NCI-H2227 (cell line): Measurements from ENCODE around the gene FIBCD1.
"Not testable (repeated sequence)": the region's sequence is repeated elsewhere in the genome, so short reads cannot be mapped to it uniquely, and the experiment has no call there.

Experiments
- DNase-seq: peaks from one replicate; lab custom pipeline; 2025; ENCODE audit not compliant: unreplicated experiment; lab: John Stamatoyannopoulos, UW

FIBCD1 gene

DNA sequence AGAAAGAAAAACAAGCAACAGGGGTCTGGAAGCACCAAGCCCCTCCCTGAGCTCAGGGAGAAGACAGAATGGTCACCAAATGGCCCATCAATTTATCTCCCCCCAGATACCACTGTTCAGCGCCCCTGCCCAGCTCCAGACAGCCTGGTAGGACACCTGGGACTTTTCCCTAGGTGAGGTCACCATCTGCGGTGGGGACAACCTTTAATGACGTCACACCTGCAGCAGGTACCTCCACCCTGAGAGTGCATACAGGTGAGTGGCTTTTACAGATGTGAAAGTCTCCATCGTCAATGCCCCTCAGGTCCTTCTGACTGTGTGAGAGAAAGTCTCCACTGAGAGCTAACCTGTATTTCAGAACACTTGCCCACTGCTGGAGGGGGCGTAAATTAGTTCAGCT is 35.6 kb upstream of the FIBCD1 start:
- DNase-seq = no peak

DNA sequence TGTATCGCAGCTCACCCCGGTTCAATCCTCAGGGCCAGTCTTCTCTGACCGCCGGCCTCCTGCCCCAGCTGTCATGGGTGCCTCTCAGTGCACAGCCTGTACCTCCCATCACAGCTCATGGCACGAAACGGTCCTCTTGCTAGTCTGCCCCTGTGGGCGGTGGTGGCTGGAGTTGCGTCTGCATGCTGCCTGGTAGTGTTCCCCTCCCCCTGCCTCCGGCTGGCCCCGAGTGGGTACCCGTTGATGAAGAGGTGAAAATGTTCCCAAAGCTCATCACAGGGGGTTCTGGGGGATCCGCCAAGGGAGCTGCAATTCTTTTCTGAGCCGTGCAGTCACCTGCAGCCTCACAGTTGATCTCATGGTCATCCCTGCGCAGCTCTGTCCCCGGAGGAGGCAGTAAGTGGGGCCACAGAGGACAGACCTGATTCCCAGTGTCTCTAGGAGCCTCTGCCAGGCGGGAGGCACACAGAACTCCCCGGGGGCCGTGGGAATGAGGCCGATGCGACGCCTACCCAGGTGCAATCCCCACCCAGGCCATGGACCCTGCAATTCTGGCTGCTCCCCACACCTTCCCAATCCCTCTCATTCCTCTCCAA is 34.7 kb upstream of the FIBCD1 start:
- no peak for DNase-seq

DNA sequence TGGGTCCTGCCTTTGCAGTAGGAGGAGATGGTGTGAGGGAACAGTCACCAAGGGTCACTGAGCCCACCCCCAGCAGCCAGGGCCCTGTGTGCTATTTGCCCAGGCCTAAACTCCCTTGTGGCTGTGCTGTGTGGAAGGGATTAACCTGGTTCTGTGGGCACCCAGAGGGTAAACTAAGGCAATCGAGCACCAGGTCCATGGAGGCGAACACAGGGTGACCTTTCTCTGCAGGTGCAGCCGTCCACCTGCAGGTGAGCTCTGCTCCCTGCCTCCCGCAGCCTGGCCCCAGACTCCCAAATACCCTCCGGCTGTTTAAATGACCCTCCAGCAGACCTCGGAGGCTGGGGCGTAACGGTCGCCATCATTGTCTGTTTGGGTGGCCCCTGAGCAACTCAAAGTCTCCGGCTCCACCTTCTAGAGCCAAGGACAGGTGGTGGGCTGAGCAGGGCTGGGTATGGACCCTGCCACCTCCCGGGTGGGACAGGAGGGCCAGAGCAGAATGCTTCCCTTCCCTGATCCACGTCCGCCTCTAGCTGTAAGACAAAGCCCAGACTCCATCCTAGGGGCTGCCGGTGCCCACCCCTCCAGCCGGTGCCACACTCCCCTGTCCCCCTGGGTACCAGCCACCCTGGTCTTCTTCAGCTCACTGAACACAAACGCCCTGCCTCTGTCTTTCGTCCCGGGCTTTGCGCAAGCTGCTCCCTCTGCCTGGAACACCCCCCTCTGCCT is 34.1 kb upstream of the FIBCD1 start:
- DNase-seq = no peak

DNA sequence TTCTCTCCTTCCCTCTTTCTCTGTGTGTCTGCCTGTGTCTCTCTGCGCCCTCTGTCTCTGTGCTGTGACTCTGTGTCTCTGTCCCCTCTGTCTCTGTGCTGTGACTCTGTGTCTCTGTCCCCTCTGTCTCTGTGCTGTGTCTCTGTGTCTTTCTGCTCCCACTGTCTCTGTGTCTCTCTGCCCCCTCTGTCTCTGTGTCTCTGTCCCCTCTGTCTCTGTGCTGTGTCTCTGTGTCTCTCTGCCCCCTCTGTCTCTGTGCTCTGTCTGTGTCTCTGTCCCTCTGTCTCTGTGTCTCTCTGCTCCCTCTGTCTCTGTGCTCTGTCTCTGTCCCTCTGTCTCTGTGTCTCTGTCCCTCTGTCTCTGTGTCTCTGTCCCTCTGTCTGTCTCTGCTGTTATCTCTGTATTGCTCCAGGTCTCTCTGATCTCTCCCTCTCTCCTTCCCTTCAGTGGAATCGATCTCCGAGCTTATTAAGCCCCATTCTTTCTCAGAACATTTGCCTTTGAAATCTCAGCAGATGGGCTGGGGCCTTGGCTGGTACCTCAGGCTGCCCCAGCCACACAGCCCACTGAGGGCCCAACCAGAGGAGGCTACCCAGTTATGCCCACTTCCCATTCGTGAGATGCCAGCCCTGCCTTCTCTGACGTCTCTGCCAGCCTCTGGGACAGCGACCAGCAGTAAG is 33.4 kb upstream of the FIBCD1 start:
- no peak for DNase-seq

DNA sequence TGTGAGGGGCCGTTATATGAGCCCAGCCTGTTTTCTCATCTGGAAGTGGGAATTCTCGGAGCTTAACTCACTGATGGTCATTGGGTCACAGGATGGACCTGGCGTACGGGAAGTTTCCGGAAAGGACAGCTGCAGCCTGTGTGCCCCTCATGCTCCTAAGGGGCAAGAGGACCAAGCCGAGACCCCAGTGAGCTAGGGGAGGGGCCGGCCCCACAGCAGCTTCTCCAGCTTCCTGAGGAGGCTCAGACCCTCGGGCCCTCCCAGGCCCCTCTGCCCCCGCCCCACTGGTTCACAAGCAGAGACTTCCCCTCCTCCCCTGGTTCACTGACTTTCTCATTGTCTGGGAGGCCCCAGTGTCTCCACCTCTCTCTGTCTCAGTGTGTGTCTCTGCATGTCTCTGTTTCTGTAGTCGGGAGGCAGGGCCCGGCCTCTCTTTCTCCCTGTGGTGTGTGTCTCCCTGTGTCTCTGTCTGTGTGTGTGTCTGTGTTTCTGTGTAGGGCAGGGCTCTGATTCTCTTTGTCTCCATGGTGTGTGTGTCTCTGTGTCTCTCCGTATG is 32.3 kb upstream of the FIBCD1 start:
- no peak for DNase-seq

DNA sequence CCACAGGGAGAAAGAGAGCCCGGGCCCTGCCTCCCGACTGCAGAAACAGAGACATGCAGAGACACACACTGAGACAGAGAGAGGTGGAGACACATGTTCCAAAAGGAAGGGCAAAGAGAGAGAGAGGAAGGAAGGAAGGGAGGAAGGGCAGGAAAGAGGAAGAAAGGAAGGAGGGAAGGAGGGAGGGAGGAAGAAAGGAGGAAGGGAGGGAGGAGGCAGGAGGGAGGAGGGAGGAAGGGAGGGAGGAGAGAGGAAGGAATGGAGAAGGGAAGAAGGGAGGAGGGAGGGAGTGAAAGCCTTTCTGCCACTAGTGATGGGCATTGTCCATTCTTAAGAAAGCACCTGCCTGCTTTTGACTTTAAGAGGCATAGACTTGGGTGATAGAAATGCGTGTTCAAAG is 31.8 kb upstream of the FIBCD1 start:
- DNase-seq = no peak

DNA sequence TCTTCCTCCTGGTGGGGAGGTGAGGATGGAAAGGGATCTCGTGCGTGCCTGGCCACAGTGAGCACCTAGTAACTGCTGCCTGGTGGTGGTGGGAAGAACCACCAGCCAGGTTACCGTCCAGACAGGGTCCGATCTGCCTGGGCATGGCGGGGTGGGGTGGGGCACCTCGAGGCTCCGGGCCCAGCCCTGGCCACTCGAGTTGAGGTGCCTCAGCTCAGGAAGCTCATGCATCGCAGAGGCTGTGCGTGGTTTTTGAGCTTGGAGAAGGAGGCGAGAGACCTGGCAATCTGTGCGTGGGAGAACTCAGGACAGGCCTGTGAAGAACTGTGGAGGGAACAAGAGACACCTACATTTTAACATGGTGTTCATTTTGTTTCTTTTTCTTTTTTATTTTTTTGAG is 31.0 kb upstream of the FIBCD1 start:
- DNase-seq = no peak

DNA sequence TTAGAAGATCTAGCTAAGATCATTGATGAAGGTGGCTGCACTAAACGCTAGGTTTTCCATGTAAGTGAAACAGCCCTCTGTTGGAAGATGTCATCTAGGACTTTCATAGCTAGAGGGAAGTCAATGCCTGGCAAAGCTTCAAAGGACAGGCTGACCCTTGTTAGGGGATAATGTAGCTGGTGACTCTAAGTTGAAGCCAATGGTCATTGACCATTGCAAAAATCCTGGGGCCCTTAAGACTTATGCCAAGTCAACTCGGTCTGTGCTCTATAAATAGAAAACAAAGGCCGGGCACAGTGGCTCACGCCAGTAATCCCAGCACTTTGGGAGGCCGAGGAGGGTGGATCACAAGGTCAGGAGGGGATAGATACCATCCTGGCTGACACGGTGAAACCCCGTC is 26.6 kb upstream of the FIBCD1 start:
- DNase-seq = no peak

DNA sequence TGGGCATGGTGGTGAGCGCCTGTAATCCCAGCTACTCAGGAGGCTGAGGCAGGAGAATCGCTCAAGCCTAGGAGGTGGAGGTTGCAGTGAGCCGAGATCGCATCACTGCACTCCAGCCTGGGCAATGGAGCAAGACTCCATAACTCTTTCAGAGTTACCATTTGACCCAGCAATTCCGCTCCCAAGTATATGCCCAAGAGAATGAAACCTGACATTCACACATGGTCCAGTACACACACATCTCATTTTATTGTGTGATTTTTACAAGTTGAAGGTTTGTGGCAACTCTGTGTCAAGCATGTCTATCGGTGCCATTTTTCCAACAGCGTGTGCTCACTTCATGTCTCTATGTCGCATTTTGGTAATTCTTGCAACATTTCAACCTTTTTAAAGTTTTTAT is 24.9 kb upstream of the FIBCD1 start:
- DNase-seq = no peak

DNA sequence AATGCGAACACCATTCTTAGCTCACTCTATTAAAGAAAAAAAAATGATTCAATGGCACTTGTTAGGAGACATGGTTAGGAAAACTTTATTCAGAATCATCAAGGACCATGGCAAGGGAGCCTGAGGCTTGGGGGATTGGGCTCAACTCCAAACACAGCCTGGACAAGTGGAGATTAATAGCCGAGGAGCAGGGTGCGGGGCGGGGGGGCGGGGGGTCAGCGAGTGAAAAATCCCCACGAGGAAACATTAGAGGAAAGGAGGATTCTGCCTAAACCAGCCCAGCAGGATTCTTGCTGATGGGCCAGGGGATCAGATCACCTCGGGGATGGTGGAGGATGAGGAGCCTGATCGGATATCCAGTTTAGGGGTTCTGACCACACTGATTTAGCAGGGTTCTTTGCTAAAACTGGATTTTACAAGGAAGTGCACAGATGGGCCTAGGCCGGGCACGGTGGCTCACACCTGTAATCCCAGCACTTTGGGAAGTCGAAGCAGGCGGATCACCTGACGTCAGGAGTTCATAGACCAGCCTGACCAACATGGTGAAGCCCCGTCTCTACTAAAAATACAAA is 24.4 kb upstream of the FIBCD1 start:
- no peak for DNase-seq

DNA sequence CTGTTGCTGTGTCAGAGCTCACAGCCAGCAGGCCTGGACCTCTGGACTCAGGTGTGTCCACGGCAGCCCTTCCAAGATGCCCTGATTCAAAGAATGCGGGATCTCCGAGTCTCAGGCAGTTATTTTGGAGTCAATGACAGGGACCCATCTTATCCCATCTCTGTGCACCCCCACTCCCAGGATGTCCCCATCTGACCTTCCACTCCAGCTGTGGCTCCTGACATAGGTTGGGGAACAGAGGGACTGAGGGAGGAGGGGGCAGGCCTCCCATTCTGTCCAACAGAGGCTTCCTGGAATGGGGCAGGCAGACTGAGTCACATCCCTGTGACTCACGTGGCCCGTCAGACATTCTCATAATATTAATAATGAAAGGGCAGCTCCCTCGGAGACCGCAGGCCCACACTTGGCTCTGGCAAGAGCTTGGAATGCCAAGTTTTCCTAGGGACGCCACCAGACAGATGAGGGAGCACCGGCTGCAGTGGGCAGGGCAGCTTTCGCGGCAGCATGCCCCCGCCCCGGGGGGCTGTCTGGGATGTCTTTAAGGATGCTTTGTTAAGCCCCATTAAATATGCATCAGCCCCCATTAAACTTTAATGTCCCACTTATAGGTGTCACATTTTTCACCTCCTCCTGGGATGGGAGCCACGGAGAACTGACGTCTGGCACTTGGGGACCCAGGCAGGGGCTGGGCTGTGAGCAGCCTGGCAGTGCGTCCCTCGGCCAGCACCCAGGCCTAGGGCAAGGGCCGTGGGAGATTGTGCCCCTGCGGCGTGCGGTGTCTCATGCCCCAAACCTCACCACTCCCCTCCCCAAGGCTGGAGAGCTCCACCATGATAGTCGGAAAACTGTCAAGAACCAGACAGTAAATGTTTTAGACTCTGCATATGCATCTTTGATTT is 23.6 kb upstream of the FIBCD1 start:
- no peak for DNase-seq

DNA sequence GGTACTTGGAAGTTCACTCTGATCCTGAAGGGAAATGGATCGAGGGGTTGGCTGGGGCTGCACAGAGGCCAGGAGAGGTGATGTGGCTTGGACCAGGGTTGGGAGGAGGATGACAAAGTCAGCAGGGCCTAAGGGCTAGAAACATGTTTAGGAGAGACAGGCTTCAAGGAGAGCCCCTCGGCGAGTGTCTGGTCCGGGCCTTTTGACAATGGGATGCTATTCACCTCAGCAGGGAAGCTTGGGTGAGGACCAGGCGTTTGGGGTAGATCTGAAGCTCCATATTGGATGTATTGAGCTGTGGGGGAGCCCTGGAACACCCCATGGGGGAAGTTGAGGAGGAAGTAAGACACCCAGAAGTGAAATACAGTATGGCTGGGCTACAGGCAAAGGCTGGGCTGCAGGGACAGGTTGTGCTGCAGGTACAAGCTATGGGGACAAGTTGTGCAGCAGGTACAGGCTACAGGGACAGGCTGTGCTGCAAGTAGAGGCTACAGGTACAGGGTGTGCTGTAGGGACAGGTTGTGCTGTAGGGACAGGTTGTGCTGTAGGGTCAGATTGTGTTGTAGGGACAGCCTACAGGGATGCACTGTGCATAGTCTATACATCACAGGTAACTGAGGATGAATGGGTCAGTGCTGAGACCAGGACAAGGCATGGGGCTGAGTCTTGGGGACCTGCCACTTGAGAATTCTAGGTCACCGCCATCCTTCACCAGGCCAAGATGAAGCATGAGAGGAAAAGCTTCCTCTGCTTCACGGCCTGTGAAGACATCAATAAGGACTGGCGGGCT is 22.7 kb upstream of the FIBCD1 start:
- no peak for DNase-seq

DNA sequence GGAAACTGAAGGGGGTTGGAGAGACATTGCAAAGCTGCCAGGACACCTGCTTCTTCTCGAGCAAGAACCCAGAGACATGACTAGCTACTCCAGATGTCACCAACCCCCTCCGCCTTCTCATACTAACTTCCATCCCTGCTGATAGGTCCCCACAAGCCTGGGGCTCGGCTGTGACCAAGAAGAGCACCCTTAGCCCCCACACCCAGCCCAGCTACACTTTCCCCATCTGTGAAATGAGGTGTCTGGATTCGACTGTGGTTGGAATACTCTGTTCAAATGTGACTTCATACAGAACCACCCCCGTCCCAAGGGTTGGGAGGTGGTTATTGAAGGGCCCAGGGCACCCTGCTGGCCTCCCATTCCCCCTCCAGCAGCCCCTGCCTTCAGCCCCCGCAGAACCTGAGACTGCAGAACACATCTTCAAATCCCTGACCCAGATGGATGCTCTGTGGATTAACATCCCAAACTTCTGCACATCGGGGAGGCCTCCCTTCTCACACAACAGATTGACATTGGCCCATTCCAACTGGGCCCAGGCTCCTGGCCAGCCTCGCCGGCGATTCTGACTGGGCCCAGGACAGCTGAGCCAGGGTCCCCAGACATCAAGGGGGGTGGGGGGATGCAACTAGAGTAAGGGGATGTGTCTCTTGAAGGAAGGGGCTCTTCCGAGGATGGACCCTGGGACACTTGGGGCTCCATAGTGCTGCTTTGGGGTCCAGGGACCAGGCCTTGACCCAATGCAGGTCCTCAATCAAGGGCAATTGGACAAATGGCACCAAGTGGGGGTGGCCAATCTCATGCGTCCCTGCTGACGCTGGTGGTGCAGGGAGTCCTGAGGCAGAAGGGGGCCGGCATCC is 21.7 kb upstream of the FIBCD1 start:
- DNase-seq = no peak

DNA sequence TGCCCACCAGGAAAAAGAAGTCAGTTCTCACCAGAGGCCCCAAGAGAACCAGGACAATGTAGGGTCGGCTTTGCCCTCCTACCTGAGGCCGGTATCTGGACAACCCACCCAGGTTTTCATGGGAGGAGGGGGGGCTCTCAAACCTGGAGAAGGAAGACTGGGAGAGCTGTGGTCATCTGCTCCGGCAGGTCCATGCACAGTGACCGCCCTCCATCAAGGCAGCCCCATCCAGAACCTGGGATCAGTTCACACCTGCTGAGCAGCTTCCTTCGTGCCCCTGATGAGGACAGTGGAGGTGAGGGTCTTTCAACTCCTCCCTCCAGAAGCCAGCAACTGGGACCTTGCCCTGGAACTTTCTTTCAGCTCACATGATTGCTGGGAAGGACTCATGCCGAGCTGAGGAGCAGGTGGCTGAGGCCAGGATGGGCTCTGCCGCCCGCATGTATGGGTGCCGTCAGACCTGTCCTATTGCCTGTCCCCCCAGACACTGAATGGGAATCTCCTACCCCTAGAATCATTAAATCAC is 20.8 kb upstream of the FIBCD1 start:
- DNase-seq = no peak

DNA sequence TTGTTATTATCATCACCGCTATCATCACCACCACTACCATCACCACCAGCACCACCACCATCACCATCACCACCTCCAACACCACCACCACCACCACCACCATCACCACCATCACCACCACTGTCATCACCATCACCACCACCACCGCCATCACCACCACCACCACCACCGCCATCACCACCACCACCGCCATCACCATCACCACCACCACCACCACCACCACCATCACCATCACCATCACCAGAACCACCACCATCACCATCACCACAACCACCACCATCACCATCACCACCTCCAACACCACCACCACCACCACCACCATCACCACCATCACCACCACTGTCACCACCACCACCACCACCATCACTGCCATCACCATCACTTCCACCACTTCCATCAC is 19.5 kb upstream of the FIBCD1 start:
- DNase-seq = not testable (repeated sequence)

DNA sequence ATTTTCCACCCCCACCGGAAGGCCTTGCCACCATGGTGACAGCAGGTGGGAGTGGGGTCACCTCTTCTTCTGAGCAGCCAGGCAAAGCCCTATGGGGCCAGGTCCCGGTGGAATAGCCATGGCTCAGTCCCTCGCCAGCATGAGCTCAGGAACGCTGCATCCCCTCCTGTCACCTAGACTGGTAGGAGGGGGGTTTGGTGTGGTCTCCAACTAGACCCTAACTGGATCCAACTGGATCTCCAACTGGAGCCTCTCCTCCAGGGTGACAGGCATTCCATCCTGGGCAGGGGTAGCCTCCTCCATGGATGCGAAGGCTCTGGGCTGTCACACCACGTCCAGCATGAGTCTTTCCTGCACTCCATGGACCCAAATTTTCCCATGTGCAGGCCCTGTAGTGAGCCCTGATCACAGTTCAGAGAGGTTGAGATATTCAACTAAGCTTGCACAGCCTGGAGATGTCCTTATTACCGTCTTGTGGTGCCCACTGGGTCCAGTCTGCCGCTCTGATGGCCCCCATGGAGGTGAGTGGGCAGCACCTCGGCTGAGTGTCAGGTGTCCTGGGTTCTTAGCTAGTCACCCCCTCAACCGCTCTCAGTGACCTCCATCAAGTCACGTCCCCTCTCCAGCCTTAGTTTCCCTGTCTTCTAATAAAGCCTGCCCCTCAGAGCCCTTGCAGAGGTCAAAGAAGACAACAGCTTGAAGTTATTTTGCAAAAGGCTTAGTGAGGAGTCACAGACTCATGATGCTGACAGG is 18.6 kb upstream of the FIBCD1 start:
- no peak for DNase-seq

DNA sequence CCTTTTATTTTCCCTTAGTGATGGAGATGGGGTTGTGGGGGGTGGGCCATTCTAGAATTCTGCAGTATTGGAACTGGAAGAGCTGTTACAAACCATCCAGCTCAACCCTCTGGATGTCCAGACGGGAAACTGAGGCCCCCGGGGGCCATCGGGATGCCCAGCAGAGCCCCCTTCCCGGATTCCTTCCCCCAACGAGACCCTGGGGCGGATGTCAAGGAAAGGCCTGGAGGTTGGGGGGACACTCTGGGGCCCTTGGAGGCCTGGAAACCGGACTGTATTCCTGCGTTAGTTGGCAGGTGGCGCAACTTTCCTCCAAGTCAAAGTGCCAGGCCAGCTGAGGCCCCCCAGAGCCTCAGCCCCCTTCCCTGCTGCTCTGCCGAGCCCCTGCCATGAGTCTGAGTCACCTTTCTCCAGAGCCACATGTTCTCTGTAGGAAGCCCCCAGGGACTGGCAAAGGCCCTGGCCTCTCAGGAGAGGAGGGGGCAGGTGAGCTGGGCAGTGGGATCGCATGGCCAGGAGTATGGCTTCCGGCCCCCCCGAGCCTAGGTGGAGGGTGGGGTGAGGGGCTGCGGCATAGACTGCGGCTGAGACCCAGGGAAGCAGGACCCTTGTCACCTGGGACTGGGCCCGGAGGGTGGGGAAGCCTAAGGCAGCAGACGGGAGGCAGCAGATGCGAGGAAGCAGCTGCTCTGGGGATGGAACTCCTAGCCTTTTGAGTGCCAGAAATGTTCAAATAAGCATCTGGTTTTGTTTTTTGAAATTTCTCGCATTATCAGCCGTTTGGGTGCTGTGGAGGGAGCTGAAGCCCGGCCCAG is 17.8 kb upstream of the FIBCD1 start:
- no peak for DNase-seq
